DND-41 (cell line): ENCODE data around the gene PRKG2.

Experiments used
- EZH2 ChIP-seq: IDR thresholded peaks from 3 replicates; pipeline ENCODE4 v1.6.1; 2012; ENCODE audit warnings: borderline replicate concordance, low read depth, mild to moderate bottlenecking, moderate library complexity, low read length, inconsistent platforms; ENCODE audit not compliant: severe bottlenecking
- TF ChIP-seq, protein P1 (sequence below): IDR thresholded peaks from 2 replicates; pipeline ENCODE4 v1.5.1; 2012; ENCODE audit warnings: borderline replicate concordance, low read length, moderate library complexity, mild to moderate bottlenecking; ENCODE audit not compliant: poor library complexity, severe bottlenecking; ENCODE audit errors: extremely low read depth

GRCh38 chr4:81131563-81131962, 83.5 kb downstream of the PRKG2 start:
- TF ChIP-seq, protein P1, sequence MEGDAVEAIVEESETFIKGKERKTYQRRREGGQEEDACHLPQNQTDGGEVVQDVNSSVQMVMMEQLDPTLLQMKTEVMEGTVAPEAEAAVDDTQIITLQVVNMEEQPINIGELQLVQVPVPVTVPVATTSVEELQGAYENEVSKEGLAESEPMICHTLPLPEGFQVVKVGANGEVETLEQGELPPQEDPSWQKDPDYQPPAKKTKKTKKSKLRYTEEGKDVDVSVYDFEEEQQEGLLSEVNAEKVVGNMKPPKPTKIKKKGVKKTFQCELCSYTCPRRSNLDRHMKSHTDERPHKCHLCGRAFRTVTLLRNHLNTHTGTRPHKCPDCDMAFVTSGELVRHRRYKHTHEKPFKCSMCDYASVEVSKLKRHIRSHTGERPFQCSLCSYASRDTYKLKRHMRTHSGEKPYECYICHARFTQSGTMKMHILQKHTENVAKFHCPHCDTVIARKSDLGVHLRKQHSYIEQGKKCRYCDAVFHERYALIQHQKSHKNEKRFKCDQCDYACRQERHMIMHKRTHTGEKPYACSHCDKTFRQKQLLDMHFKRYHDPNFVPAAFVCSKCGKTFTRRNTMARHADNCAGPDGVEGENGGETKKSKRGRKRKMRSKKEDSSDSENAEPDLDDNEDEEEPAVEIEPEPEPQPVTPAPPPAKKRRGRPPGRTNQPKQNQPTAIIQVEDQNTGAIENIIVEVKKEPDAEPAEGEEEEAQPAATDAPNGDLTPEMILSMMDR: no peak
- TF ChIP-seq EZH2: no peak
